Neural progenitor cell (in vitro differentiated cells): ENCODE measurements around the gene CACNA1D.

Experiments used
- CTCF ChIP-seq: fragments of 200-600 bp; sonication (generic); IDR thresholded peaks from 2 replicates; pipeline ENCODE4 v1.5.1; 2017; ENCODE audit warnings: antibody characterized with exemption, mild to moderate bottlenecking
- EZH2phosphoT487 ChIP-seq: fragments of 200-600 bp; sonication (generic); IDR thresholded peaks from 2 replicates; pipeline ENCODE4 v1.6.1; 2017; ENCODE audit warnings: antibody characterized with exemption

- no peak for TF ChIP-seq CTCF
- TF ChIP-seq EZH2phosphoT487, result no peak
Observed at GRCh38 chr3:53506763-53507145, 12.3 kb downstream of the CACNA1D start.
